Measurements from ENCODE around the gene KCNA1. TPM values are rescaled to one million over a fixed set of nuclear protein-coding genes. Genes with fewer than 3 reads are reported as not detected.

The KCNA1 gene
- total RNA-seq, 1 experiment from 2014 or later: not detected

DNA sequence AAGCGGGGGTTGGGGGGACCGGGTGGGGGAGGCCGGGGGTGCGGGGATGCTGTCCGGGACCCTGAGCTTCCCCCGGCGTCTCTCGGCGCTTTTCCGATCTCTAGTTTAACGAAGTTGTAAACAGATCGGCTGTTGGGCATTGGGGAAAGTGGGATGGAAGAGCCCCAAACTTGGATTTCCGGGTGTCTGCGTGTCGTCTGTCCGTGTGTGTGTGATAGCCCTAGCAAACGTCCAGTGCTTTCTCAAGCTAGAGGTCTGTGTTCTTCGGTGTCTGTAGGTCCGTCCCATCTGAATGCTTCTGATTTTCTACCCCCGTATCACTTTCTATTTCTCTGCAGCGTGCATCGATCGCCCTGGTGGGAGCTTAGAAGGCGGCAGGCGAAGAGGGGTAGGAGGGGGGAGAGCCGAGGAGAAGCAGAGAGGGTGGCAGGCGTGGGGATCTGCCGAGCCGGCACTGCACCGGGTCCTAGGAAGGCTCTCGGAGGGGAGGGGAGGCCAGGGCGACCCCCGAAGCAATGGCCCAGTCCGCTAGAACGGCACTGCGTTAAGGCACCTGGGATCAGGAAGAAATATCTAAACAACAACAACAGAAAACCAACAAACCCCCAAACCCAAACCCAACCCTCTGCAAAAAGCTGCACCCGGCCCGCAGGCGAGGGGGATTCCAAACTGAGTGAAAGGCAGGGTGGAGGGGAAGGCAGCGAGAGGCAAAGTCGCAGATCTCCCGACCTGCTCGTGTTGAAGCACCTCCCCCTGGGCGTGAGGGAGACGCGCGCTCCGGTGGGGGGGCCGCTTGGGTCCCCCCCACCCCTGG lies 1.0 kb downstream of the KCNA1 start:
- H3K9me3 ChIP-seq (ENCODE audit: low read depth, low read length, poor library complexity, severe bottlenecking): no peaks in the 10 kb centered on the region
- peak; percentile 74 for TF ChIP-seq EZH2 (IDR thresholded peaks at IDR 0.05; ENCODE audit: borderline replicate concordance, low read depth, low read length, poor library complexity, severe bottlenecking)
- TF ChIP-seq, protein P1, sequence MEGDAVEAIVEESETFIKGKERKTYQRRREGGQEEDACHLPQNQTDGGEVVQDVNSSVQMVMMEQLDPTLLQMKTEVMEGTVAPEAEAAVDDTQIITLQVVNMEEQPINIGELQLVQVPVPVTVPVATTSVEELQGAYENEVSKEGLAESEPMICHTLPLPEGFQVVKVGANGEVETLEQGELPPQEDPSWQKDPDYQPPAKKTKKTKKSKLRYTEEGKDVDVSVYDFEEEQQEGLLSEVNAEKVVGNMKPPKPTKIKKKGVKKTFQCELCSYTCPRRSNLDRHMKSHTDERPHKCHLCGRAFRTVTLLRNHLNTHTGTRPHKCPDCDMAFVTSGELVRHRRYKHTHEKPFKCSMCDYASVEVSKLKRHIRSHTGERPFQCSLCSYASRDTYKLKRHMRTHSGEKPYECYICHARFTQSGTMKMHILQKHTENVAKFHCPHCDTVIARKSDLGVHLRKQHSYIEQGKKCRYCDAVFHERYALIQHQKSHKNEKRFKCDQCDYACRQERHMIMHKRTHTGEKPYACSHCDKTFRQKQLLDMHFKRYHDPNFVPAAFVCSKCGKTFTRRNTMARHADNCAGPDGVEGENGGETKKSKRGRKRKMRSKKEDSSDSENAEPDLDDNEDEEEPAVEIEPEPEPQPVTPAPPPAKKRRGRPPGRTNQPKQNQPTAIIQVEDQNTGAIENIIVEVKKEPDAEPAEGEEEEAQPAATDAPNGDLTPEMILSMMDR (conservative IDR thresholded peaks at IDR 0.05; ENCODE audit: low read depth, low read length): no peak
- ChIA-PET POLR2A (ENCODE audit: low non-redundant PET) (no interaction called here), CTCF (interaction anchor here (0.6 kb wide), 1 partner anchor 52 kb away, joined by 3 read pairs; no protein-coding TSS in a partner anchor)
- H3K4me1 ChIP-seq (ENCODE audit: insufficient read depth, low read length, poor library complexity, severe bottlenecking): peaks cover 4% of the 10 kb centered on the region
- H3K27me3 ChIP-seq (replicated peaks; ENCODE audit: insufficient read depth, low read depth, low read length, poor library complexity): peaks cover 100% of the 10 kb centered on the region
- DNase-seq (ENCODE audit: low spot score): no peak
- intact Hi-C loops (cut with micrococcal nuclease; ENCODE audit: unreplicated experiment): no loop called here
- H3K4me3 ChIP-seq (ENCODE audit: low read depth, low read length, poor library complexity, severe bottlenecking): no peak overlapping the region
- H3K27ac ChIP-seq (ENCODE audit: low read depth, low read length, poor library complexity, severe bottlenecking): no peak overlapping the region
- H3K36me3 ChIP-seq (ENCODE audit: insufficient read depth, low read length, poor library complexity, severe bottlenecking): no peaks in the 10 kb centered on the region
- no TSS peak for BruUV-seq (replicated peaks)

DNA sequence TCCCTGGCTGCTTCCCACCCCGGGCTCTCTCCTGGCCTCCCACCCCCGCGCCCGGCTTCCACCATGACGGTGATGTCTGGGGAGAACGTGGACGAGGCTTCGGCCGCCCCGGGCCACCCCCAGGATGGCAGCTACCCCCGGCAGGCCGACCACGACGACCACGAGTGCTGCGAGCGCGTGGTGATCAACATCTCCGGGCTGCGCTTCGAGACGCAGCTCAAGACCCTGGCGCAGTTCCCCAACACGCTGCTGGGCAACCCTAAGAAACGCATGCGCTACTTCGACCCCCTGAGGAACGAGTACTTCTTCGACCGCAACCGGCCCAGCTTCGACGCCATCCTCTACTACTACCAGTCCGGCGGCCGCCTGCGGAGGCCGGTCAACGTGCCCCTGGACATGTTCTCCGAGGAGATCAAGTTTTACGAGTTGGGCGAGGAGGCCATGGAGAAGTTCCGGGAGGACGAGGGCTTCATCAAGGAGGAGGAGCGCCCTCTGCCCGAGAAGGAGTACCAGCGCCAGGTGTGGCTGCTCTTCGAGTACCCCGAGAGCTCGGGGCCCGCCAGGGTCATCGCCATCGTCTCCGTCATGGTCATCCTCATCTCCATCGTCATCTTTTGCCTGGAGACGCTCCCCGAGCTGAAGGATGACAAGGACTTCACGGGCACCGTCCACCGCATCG lies 1.8 kb downstream of the KCNA1 start:
- POLR2A ChIA-PET (ENCODE audit: low non-redundant PET): no interaction called here
- CTCF ChIA-PET: no interaction called here

DNA sequence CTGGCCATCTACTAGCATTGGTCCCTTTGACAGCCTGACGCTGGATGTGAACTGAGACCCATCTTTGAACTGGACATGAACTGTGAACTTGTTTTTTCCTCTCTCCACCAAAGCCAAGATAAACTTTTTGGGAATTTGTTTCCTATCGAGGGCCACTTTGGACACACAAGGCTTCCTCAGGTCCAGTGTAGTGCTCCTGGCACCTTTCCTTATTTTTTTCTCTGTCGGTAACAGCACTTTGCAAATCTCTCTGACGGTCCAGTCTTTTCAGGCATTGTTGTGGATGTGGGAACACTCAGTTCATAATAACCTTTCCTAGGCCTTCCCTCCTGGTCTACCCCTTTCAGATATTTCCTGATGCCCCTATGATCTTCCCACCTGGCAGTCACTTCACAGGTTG lies 5.0 kb downstream of the KCNA1 start:
- no peak for DNase-seq (ENCODE audit: low spot score)
- ChIA-PET CTCF (no interaction called here), POLR2A (ENCODE audit: low non-redundant PET) (no interaction called here)
- peaks cover 99% of the 10 kb centered on the region for H3K27me3 ChIP-seq (replicated peaks; ENCODE audit: insufficient read depth, low read depth, low read length, poor library complexity)
- no peaks in the 10 kb centered on the region for H3K36me3 ChIP-seq (ENCODE audit: insufficient read depth, low read length, poor library complexity, severe bottlenecking)
- no TSS peak for BruUV-seq (replicated peaks)
- no peak for TF ChIP-seq EZH2 (IDR thresholded peaks at IDR 0.05; ENCODE audit: borderline replicate concordance, low read depth, low read length, poor library complexity, severe bottlenecking)
- TF ChIP-seq, protein P1 (conservative IDR thresholded peaks at IDR 0.05; ENCODE audit: low read depth, low read length): no peak
- H3K27ac ChIP-seq (ENCODE audit: low read depth, low read length, poor library complexity, severe bottlenecking): no peak overlapping the region
- H3K9me3 ChIP-seq (ENCODE audit: low read depth, low read length, poor library complexity, severe bottlenecking): no peaks in the 10 kb centered on the region
- no peak overlapping the region for H3K4me3 ChIP-seq (ENCODE audit: low read depth, low read length, poor library complexity, severe bottlenecking)
- no peaks in the 10 kb centered on the region for H3K4me1 ChIP-seq (ENCODE audit: insufficient read depth, low read length, poor library complexity, severe bottlenecking)
- intact Hi-C loops (cut with micrococcal nuclease; ENCODE audit: unreplicated experiment): no loop called here

More for the DNA sequence above, 1.8 kb downstream of the KCNA1 start:
- H3K9me3 ChIP-seq (ENCODE audit: low read depth, low read length, poor library complexity, severe bottlenecking): no peaks in the 10 kb centered on the region
- no peak for DNase-seq (ENCODE audit: low spot score)
- no peak overlapping the region for H3K4me3 ChIP-seq (ENCODE audit: low read depth, low read length, poor library complexity, severe bottlenecking)
- H3K4me1 ChIP-seq (ENCODE audit: insufficient read depth, low read length, poor library complexity, severe bottlenecking): peaks cover 4% of the 10 kb centered on the region
- peaks cover 100% of the 10 kb centered on the region for H3K27me3 ChIP-seq (replicated peaks; ENCODE audit: insufficient read depth, low read depth, low read length, poor library complexity)
- TF ChIP-seq EZH2 (IDR thresholded peaks at IDR 0.05; ENCODE audit: borderline replicate concordance, low read depth, low read length, poor library complexity, severe bottlenecking): no peak
- TF ChIP-seq, protein P1 (conservative IDR thresholded peaks at IDR 0.05; ENCODE audit: low read depth, low read length): no peak
- BruUV-seq (replicated peaks): no TSS peak
- H3K27ac ChIP-seq (ENCODE audit: low read depth, low read length, poor library complexity, severe bottlenecking): no peak overlapping the region
- intact Hi-C loops (cut with micrococcal nuclease; ENCODE audit: unreplicated experiment): no loop called here
- no peaks in the 10 kb centered on the region for H3K36me3 ChIP-seq (ENCODE audit: insufficient read depth, low read length, poor library complexity, severe bottlenecking)

Data from A673 (cell line).